K562 (cell line): Measurements from ENCODE around the gene OTOP1. TPM values are rescaled to one million over a fixed set of nuclear protein-coding genes. Genes with fewer than 3 reads are reported as not detected.

Source experiments
- CREBBP ChIP-seq: IDR thresholded peaks from one replicate; pipeline ENCODE4 v1.6.1; 2012; ENCODE audit warnings: low read depth, mild to moderate bottlenecking, control low read depth, inconsistent platforms, low read length
- E2F8 ChIP-seq: fragments of 450-650 bp; IDR thresholded peaks from 2 replicates; pipeline ENCODE4 v1.7.1; 2018; ENCODE audit warnings: mild to moderate bottlenecking, low read depth; ENCODE audit not compliant: partially characterized antibody
- FOXP1 ChIP-seq: sonication (generic); formaldehyde crosslinking; IDR thresholded peaks from 2 replicates; pipeline ENCODE4 v1.8.0; 2022; ENCODE audit warnings: mild to moderate bottlenecking, missing genetic modification reagents
- HBP1 ChIP-seq: fragments of 450-650 bp; formaldehyde crosslinking; IDR thresholded peaks from 2 replicates; pipeline ENCODE4 v1.4.0; 2022; ENCODE audit warnings: missing genetic modification characterization
- HCFC1 ChIP-seq: IDR thresholded peaks from 2 replicates; pipeline ENCODE4 v1.6.1; 2012; ENCODE audit warnings: low read depth, low read length, improper control_type of control experiment
- HLTF ChIP-seq: fragments of 450-650 bp; IDR thresholded peaks from 2 replicates; pipeline ENCODE4 v1.6.1; 2016
- MEF2D ChIP-seq: conservative IDR thresholded peaks from 2 replicates; pipeline ENCODE4 v1.6.1; 2016; ENCODE audit warnings: low read depth, missing genetic modification characterization, missing compliant biosample characterization
- MTA3 ChIP-seq: fragments of 450-650 bp; formaldehyde crosslinking; IDR thresholded peaks from 2 replicates; pipeline ENCODE4 v1.6.1; 2017; ENCODE audit warnings: mild to moderate bottlenecking, borderline replicate concordance
- NCOR1 ChIP-seq: fragments of 450-650 bp; IDR thresholded peaks from 2 replicates; pipeline ENCODE4 v1.6.1; 2016; ENCODE audit warnings: mild to moderate bottlenecking, moderate library complexity
- ZNF143 ChIP-seq: sonication (generic); formaldehyde crosslinking; IDR thresholded peaks from 2 replicates; pipeline ENCODE4 v1.9.0; 2022; ENCODE audit warnings: mild to moderate bottlenecking, missing genetic modification reagents
- ZNF165 ChIP-seq: fragments of 250-450 bp; sonication (Bioruptor Pico); IDR thresholded peaks from 2 replicates; pipeline ENCODE4 v1.4.0; 2020; ENCODE audit warnings: borderline replicate concordance
- ZNF347 ChIP-seq: fragments of 450-650 bp; formaldehyde crosslinking; IDR thresholded peaks from 2 replicates; pipeline ENCODE4 v1.4.0; 2020; ENCODE audit warnings: low read depth, mild to moderate bottlenecking, moderate library complexity
- ZNF407 ChIP-seq: fragments of 450-650 bp; IDR thresholded peaks from 2 replicates; pipeline ENCODE4 v1.6.1; 2016; ENCODE audit warnings: low read depth
- polyA plus RNA-seq, 8 experiments: library from polyadenylated mRNA; depleted of rRNA in 4 of 8; stranded (reverse) in 5 of 8; unstranded in 3 of 8; fragments of >200 nt; fragmentation: Nextera tagmentation in 2 of 8; fragmentation: Illumina TruSeq in 1 of 8; extraction: Ambion mirVana in 2 of 8; extraction: Trizol in 1 of 8; gene quantifications; 2 replicates each; pipeline versions ENCODE4 v1.2.1 to v1.2.3, GENCODE V29; 2011 to 2014; ENCODE audit warnings: inconsistent platforms in 1 of 8, missing spikeins in 1 of 8
- total RNA-seq, 7 experiments: library from RNA; depleted of rRNA in 6 of 7; stranded (reverse); fragments of >200 nt in 6 of 7; fragmentation: Illumina TruSeq in 2 of 7; extraction: Trizol in 2 of 7; gene quantifications; 2 replicates each; pipeline versions ENCODE4 v1.2.1 to v1.2.3, GENCODE V29; 2011 to 2021; ENCODE audit warnings: low replicate concordance in 1 of 7

The OTOP1 gene
- total and polyA plus RNA-seq, 9 of the 15 experiments (the other 6 are each of a cell fraction or from before 2014, with no cell fraction given): not detected

- TF ChIP-seq E2F8 (peak; percentile 86), FOXP1 (CRISPR knock-in tag) (no peak), ZNF165 (CRISPR knock-in tag) (no peak), ZNF347 (CRISPR knock-in tag) (no peak), ZNF407 (peak; percentile 92), ZNF143 (CRISPR knock-in tag) (no peak), HLTF (0 out of 2 replicates have a peak, but pooled peaks have one; percentile 62), HBP1 (CRISPR knock-in tag) (no peak), HCFC1 (peak; percentile 85), CREBBP (no peak), MTA3 (peak; percentile 97), NCOR1 (peak; percentile 18; the same call in 1 of the 2 replicates), MEF2D (tag) (no peak)
Observed at GRCh38 chr4:4248029-4248884, 21.5 kb upstream of the OTOP1 start, which contains the start of gene TMEM128 (continued).
